MM.1S (cell line): ENCODE measurements around the gene CPLX1.

Experiments used
- EZH2phosphoT487 ChIP-seq: fragments of 300-600 bp; sonication (generic); IDR thresholded peaks from 2 replicates; pipeline ENCODE4 v1.6.1; 2018; ENCODE audit warnings: antibody characterized with exemption, low read length
- TF ChIP-seq, protein P1 (sequence below): fragments of 300-600 bp; sonication (generic); IDR thresholded peaks from 2 replicates; pipeline ENCODE4 v1.5.1; 2016; ENCODE audit warnings: antibody characterized with exemption, low read length, mixed read lengths

- TF ChIP-seq, protein P1, sequence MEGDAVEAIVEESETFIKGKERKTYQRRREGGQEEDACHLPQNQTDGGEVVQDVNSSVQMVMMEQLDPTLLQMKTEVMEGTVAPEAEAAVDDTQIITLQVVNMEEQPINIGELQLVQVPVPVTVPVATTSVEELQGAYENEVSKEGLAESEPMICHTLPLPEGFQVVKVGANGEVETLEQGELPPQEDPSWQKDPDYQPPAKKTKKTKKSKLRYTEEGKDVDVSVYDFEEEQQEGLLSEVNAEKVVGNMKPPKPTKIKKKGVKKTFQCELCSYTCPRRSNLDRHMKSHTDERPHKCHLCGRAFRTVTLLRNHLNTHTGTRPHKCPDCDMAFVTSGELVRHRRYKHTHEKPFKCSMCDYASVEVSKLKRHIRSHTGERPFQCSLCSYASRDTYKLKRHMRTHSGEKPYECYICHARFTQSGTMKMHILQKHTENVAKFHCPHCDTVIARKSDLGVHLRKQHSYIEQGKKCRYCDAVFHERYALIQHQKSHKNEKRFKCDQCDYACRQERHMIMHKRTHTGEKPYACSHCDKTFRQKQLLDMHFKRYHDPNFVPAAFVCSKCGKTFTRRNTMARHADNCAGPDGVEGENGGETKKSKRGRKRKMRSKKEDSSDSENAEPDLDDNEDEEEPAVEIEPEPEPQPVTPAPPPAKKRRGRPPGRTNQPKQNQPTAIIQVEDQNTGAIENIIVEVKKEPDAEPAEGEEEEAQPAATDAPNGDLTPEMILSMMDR: no peak
- TF ChIP-seq EZH2phosphoT487: no peak
These were observed 5.4 kb downstream of the CPLX1 start for GRCh38 chr4:820230-821172.
